BLaER1 (cell line): Measurements from ENCODE around the gene GTF3C1.
"Not testable (repeated sequence)": the region's sequence is repeated elsewhere in the genome, so short reads cannot be mapped to it uniquely, and the experiment has no call there.

Source experiments
- H3K27ac ChIP-seq: shearing (Covaris generic); formaldehyde crosslinking; 2 replicates; pipeline ENCODE4 v1.8.1; 2022
- H3K27me3 ChIP-seq: shearing (Covaris generic); formaldehyde crosslinking; 2 replicates; pipeline ENCODE4 v1.8.1; 2022
- H3K36me3 ChIP-seq: shearing (Covaris generic); formaldehyde crosslinking; 2 replicates; pipeline ENCODE4 v1.8.1; 2022
- H3K4me1 ChIP-seq: shearing (Covaris generic); formaldehyde crosslinking; 2 replicates; pipeline ENCODE4 v1.8.1; 2022
- H3K4me2 ChIP-seq: shearing (Covaris generic); formaldehyde crosslinking; 2 replicates; pipeline ENCODE4 v1.8.1; 2022
- H3K4me3 ChIP-seq: shearing (Covaris generic); formaldehyde crosslinking; 2 replicates; pipeline ENCODE4 v1.8.1; 2022
- H3K9ac ChIP-seq: shearing (Covaris generic); formaldehyde crosslinking; 2 replicates; pipeline ENCODE4 v1.8.1; 2022
- H3K9me3 ChIP-seq: shearing (Covaris generic); formaldehyde crosslinking; 2 replicates; pipeline ENCODE4 v1.8.1; 2022
- H4K20me1 ChIP-seq: shearing (Covaris generic); formaldehyde crosslinking; 2 replicates; pipeline ENCODE4 v1.8.1; 2022
- Cebpa-rat ChIP-seq: shearing (Covaris generic); IDR thresholded peaks from 2 replicates; pipeline ENCODE4 v1.8.1; 2022

Gene GTF3C1

DNA sequence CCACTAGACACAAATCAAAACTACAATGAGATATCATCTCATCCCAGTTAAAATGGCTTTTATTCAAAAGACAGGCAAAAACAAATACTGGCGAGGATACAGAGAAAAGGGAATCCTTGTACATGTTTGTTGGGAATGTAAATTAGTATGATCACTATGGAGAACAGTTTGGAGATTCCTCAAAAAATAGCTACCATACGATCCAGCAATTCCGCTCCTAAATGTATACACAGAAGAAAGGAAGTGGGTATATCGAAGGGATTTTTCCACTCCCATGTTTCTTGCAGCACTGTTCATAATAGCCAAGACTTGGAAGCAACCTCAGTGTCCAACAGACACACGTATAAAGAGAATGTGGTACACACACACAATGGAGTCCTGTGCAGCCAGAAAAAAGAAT, 35.5 kb upstream of the GTF3C1 start:
- no peaks in the 10 kb centered on the region for H4K20me1 ChIP-seq
- H3K36me3 ChIP-seq: peaks cover 9% of the 10 kb centered on the region; the same call in 1 of the 2 replicates
- H3K4me1 ChIP-seq: no peaks in the 10 kb centered on the region
- H3K27ac ChIP-seq: no peak overlapping the region
- H3K4me3 ChIP-seq: no peak overlapping the region
- no peak overlapping the region for H3K9ac ChIP-seq
- H3K27me3 ChIP-seq: no peaks in the 10 kb centered on the region
- no peak overlapping the region for H3K4me2 ChIP-seq
- TF ChIP-seq Cebpa-rat: no peak
- peaks cover 13% of the 10 kb centered on the region for H3K9me3 ChIP-seq

DNA sequence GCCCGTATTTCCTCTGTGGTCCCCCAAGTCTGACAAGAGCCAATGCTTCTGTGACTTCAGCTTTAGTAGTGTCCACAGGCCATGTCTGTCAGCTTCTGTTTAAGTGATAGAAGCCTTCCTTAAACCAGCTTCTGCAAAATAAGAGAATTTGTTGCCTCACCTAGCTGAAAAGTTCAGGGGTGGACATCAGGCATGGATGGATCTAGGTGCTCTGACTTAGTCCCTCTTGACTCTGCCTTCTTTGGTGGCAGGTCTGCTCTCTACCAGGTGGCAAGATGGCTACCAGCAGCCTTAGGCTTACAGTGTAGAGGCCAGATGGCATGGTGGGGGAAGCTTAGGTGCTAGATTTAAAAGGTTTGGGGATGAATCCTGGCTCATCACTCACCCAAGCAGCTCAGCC, 33.9 kb upstream of the GTF3C1 start:
- Histone ChIP-seq H4K20me1 (no peaks in the 10 kb centered on the region), H3K4me1 (no peaks in the 10 kb centered on the region), H3K4me2 (no peak overlapping the region), H3K9me3 (no peaks in the 10 kb centered on the region), H3K27ac (no peak overlapping the region), H3K4me3 (no peak overlapping the region), H3K27me3 (no peaks in the 10 kb centered on the region), H3K36me3 (peaks cover 9% of the 10 kb centered on the region; the same call in 1 of the 2 replicates), H3K9ac (no peak overlapping the region)
- no peak for TF ChIP-seq Cebpa-rat

DNA sequence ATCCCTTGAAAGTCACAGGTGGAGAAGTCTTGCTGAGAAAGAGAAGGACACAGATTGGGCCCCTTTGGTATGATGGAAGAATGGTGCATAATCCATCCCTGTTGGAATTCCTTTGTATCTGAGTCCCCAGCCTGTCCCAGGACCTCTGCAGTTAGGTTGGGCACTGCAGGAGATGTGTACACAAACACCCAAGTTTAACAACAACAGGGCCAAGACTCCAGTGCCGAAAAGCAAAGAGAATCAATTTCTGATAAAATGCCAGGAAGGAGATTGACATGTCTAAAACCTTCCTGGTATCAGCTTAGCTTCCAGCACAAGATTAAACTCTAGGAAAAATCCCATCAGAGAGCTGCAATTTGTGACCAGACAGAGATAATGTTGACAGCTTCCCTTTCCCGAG, 33.2 kb upstream of the GTF3C1 start:
- Histone ChIP-seq H3K9me3 (no peaks in the 10 kb centered on the region), H3K27ac (no peak overlapping the region), H3K27me3 (no peaks in the 10 kb centered on the region), H4K20me1 (no peaks in the 10 kb centered on the region), H3K36me3 (peaks cover 9% of the 10 kb centered on the region; the same call in 1 of the 2 replicates), H3K4me2 (no peak overlapping the region), H3K9ac (no peak overlapping the region), H3K4me1 (no peaks in the 10 kb centered on the region), H3K4me3 (no peak overlapping the region)
- TF ChIP-seq Cebpa-rat: no peak

DNA sequence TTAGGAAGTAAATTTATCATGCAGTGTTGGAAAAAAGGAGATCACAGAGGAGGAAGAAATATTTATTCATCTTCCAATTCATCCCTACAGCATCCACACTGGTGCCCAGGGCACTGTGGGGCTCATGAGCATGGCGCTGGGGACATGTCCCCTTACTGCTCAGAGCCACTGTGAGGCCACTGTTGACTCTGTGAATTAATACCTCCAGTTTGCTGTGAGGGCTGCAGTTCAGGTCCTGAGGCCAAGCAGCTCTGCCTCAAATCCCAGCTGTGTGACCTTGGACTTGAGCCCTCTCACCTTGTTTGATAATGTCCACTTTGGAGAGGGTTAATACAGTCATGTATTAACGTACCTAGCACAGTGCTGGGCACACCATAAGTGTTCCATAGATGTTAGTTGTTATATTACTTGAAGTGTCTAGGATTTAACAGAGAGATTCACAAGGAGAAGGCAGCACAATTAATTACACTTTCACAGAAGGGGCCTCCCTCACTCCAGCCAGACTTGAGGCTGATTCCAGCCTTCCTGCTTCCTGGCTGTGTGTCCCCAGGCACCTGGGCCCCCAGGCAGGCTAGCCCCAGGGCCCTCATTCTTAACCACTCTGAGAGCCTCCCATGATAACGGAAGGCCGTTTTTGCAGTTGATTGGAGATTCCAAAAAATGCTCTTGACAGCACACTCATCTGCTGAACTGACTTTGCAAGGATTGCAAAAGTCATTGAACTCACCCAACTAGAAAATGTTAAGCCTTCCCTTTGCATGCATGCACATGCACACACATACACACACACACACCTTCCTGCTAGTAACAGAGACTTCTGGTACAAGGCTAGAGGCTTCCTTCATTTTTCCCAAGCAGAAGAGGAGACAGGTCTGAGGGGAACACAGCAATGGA, 29.6 kb upstream of the GTF3C1 start:
- Histone ChIP-seq H3K4me3 (no peak overlapping the region), H4K20me1 (no peaks in the 10 kb centered on the region), H3K27me3 (no peaks in the 10 kb centered on the region), H3K9me3 (no peaks in the 10 kb centered on the region), H3K4me2 (no peak overlapping the region), H3K9ac (no peak overlapping the region), H3K4me1 (no peaks in the 10 kb centered on the region), H3K36me3 (peaks cover 16% of the 10 kb centered on the region; the same call in 1 of the 2 replicates), H3K27ac (no peak overlapping the region)
- TF ChIP-seq Cebpa-rat: no peak

DNA sequence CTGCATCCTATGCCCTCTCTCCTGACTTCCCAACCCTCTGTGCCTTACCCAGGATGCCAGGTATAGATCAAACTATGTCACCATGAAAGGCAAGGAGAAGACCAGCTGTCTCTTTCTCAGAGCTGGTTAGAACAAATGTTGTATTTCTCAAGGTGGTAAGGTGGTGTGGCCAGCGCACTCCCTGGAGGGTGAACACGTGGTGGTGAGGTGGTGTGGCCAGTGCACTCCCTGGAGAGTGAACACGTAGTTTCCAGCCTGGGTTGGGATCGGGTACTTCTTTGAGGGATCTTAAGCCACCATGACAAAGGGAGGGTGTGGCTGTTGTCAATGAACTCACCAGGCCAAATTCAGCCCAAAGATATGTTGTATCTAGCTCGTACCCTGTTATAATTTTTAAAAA, 27.0 kb upstream of the GTF3C1 start:
- Histone ChIP-seq H3K27ac (no peak overlapping the region), H3K4me3 (no peak overlapping the region)
- TF ChIP-seq Cebpa-rat: no peak

DNA sequence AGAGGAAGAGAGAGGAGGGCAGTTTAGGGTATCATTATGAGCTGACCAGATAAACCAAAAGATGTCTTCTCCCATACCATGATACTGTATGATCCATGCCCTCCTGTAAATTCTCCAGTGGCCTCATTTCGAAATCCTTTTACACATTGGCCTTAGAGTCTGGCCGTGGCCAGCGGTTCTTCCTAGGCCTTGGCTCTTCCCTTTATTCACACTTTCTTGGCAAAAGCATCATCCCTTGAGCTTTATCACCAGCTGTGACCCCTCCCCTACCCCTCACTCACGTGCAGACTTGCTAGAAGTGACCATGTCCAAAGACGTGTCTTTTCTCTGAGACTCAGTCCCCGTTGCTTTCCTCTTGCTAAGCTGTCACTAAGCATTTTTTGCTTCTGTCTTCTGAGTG, 23.0 kb upstream of the GTF3C1 start:
- H3K27me3 ChIP-seq: no peaks in the 10 kb centered on the region
- H3K36me3 ChIP-seq: 0 out of 2 replicates have a peak, but pooled peaks cover 7% of the 10 kb centered on the region
- no peak overlapping the region for H3K9ac ChIP-seq
- no peak for TF ChIP-seq Cebpa-rat
- no peak overlapping the region for H3K4me3 ChIP-seq
- no peak overlapping the region for H3K27ac ChIP-seq
- H3K4me1 ChIP-seq: no peaks in the 10 kb centered on the region
- 0 out of 2 replicates have a peak, but pooled peaks cover 6% of the 10 kb centered on the region for H4K20me1 ChIP-seq
- H3K9me3 ChIP-seq: no peaks in the 10 kb centered on the region
- H3K4me2 ChIP-seq: no peak overlapping the region

More for the DNA sequence above, 27.0 kb upstream of the GTF3C1 start:
- H3K27me3 ChIP-seq: no peaks in the 10 kb centered on the region
- no peak overlapping the region for H3K9ac ChIP-seq
- H3K36me3 ChIP-seq: 0 out of 2 replicates have a peak, but pooled peaks cover 7% of the 10 kb centered on the region
- 0 out of 2 replicates have a peak, but pooled peaks cover 6% of the 10 kb centered on the region for H4K20me1 ChIP-seq
- no peak overlapping the region for H3K4me2 ChIP-seq
- no peaks in the 10 kb centered on the region for H3K9me3 ChIP-seq
- no peaks in the 10 kb centered on the region for H3K4me1 ChIP-seq

DNA sequence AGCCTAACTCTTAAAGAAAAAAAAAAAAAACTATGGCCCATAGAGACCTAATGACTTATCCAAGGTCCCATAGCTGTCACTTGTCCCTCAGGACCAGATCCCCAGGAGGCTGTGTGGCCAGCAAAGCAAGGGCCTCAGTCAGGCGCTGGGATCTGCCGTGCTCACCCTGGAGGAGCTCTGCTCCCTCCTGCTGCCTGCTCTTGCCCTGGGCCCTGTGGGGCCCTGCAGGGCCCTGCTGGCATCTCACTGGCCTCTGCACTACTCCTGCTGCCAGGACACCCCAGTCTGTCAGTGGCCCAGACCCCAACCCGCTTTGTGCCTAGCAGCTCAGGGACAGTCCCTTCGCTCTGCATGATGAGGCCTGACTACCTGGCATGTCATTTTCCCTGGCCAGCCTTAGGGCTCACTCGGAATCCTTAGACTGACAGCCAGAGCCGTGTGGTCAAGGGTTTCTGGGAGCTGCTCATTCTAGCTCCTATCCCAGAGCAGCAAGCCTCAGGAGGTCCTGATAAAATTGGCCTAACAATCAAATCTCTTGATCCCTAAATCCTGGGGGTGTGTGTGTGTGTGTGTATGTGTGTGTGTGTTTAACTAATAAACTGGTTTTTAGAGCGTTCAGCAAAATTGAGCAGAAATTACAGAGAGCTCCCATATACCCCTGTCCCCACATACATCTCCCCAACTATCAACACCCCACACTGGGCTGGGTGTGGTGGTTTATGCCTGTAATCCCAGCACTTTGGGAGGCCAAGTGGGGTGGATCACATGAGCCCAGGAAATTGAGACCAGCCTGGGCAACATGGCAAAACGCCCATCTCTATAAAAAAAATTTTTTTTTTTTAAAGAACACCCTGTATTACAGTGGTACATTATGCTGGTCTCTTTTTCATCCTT, 22.0 kb upstream of the GTF3C1 start:
- 0 out of 2 replicates have a peak, but pooled peaks cover 9% of the 10 kb centered on the region for H3K36me3 ChIP-seq
- peaks cover 1% of the 10 kb centered on the region for H3K4me1 ChIP-seq
- no peak overlapping the region for H3K9ac ChIP-seq
- no peak overlapping the region for H3K4me3 ChIP-seq
- H3K27me3 ChIP-seq: no peaks in the 10 kb centered on the region
- 0 out of 2 replicates have a peak, but pooled peaks cover 6% of the 10 kb centered on the region for H4K20me1 ChIP-seq
- no peak overlapping the region for H3K27ac ChIP-seq
- no peaks in the 10 kb centered on the region for H3K9me3 ChIP-seq
- TF ChIP-seq Cebpa-rat: no peak
- no peak overlapping the region for H3K4me2 ChIP-seq

DNA sequence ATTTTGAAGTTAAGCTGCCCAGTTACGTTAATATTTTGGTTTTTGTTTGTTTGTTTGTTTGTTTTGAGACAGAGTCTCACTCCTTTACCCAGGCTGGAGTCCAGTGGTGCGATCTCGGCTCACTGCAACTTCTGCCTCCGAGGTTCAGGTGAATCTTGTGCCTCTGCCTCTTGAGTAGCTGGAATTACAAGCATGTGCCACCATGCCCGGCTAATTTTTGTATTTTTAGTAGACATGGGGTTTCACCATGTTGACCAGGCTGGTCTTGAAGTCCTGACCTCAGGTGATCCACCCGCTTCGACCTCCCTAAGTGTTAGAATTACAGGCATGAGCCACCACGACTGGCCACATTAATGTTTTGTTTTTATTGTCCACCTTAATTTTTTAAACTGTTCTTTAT, 21.3 kb upstream of the GTF3C1 start:
- H3K4me2 ChIP-seq, H3K27ac ChIP-seq, H3K4me1 ChIP-seq, H3K27me3 ChIP-seq, H4K20me1 ChIP-seq, H3K9ac ChIP-seq, H3K4me3 ChIP-seq, H3K36me3 ChIP-seq, H3K9me3 ChIP-seq: not testable (repeated sequence)

DNA sequence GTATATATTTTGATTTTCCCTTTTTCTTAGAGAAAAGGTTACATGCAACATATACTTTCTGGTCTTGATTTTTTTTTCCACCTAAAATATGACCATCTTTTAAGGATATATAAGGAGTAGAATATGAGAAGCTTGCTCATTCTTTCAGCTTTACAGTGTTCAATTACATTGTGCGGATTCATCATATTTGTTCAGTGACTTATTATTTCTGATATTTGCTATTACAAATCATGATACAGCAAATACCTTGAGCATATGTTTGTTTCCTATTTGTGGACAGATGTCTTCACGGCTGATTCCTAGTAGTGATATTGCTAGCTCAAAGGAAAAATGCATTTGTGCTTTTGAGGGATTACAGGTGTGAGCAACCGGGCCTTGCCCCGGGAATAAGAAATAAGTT, 18.4 kb upstream of the GTF3C1 start:
- H4K20me1 ChIP-seq: no peaks in the 10 kb centered on the region
- 0 out of 2 replicates have a peak, but pooled peaks cover 3% of the 10 kb centered on the region for H3K36me3 ChIP-seq
- peaks cover 9% of the 10 kb centered on the region for H3K4me1 ChIP-seq
- H3K27me3 ChIP-seq: no peaks in the 10 kb centered on the region
- H3K27ac ChIP-seq: no peak overlapping the region
- no peak for TF ChIP-seq Cebpa-rat
- no peak overlapping the region for H3K4me3 ChIP-seq
- no peak overlapping the region for H3K9ac ChIP-seq
- no peak overlapping the region for H3K4me2 ChIP-seq
- no peaks in the 10 kb centered on the region for H3K9me3 ChIP-seq

DNA sequence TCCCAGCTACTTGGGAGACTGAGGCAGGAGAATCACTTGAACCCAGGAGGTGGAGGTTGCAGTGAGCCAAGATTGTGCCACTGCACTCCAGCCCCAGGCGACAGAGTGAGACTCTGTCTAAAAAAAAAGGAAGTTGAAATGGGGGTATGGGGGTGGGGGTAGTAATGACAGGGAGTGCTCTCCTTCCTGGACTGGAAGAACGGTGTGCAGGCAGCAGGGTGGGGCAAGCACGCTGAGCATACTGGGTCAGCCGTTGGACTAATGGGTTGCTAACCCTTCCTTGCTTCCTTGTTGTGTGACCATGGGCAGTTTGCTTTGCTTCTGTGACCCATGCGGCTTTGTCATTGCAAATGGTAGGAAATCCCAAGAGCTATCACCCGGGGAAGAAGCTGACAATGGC, 16.7 kb upstream of the GTF3C1 start:
- Histone ChIP-seq H3K4me2 (peak overlapping the region; percentile 12; the same call in 1 of the 2 replicates), H3K9ac (no peak overlapping the region), H3K27me3 (no peaks in the 10 kb centered on the region), H4K20me1 (no peaks in the 10 kb centered on the region), H3K4me1 (peaks cover 9% of the 10 kb centered on the region), H3K9me3 (no peaks in the 10 kb centered on the region), H3K36me3 (0 out of 2 replicates have a peak, but pooled peaks cover 3% of the 10 kb centered on the region), H3K27ac (no peak overlapping the region), H3K4me3 (no peak overlapping the region)
- no peak for TF ChIP-seq Cebpa-rat
